NCI-H446 treated with DMSO at 0.1 percent for 48 hours (cell line): ENCODE data around the gene NME3.
"Not testable (repeated sequence)": the region's sequence is repeated elsewhere in the genome, so short reads cannot be mapped to it uniquely, and the experiment has no call there.

Experiments used
- DNase-seq: peaks from one replicate; lab custom pipeline; 2025; lab: John Stamatoyannopoulos, UW

NME3 gene

DNA sequence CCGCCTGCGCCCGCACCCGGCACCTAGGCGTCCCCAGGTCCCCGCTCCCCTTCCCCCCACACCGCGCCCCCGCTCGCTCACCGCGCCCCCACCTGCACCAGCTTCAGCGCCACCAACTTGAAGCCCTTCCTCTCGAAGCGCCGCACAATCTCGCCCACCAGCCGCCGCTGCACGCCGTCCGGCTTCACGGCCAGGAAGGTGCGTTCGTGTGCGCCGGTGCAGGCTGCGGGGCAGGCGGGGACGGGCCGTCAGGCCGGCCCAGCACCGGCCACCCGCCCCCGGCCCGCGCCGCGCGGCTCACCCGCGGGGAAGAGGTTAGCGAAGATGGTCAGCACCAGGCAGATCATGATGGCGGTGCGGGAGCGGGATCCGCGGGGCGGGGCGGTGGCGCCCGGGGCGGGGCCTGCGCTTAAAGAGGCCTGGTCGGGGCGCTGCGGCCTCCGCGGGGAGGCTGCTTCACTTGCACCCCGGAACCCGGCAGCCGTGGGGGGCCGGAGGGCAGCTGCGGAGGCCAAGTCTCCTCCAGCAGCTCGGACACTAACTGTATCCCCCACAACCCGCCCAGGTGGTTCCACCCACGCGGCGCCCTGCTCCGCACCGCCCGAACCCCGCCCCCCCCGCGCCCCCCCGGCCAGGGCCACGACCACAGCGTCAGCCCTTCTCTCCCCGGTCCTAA is at the start of gene NME3:
Gene NME3 (minus strand): TSS at position 356 of the 676 bp plus-strand sequence. CDS start 9 bp downstream, at position 347.
- DNase-seq, result no peak

DNA sequence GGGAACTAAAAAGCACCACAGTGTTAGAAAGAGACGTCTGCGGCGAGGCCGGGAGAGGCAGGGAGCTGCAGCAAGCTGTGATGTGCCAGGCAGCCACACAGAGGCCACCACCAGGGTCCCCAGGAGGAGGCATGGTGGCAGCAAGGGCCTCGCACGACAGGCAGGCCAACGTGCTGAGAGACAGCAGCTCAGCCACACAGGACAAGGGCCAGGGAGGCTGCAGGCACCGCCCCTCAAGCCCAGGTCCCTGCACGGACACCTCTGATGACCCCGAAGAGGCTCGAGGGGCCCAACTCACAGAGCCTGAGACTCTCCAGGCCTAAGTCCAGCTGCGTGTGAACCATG is 49.6 kb upstream of the NME3 start:
- DNase-seq, result no peak

DNA sequence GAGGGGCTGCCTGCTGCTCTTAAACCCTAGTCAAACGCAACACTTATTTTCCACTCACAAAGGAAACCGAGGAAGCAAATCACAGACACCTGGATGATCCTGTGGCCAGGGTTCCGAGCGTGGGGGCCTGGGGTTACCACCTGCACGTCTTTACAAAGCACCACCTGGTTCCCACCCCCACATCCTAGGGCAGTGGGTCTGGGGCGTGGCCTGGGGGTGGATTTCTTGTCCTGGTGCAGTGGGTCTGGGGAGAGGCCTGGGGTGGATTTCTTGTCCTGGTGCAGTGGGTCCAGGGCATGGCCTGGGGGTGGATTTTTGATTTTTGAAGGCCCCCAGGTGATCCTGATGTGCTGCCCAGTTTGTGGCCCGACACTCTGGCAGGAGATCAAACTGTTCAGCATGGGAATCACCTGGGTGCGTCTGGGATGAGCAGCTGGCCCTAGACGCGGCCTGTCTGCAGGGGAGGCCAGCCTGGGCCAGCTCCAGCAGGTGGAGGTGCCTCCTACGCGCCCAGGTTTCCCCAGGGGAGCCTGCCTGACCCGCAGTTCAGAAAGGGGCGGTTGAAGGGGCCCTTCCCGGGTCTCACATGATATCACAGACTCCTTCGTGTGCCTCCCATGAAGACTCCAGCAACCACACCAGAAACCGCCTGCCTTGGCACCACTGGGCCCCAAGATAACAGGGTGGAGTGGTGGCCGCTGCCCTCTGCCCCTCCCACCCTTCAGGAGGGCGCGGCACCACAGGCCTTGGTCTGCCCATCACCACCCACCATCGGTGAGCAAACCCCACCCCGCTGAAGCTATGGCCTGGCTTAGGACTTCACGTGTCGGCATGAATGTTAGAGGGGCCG is 49.0 kb upstream of the NME3 start:
- no peak for DNase-seq

DNA sequence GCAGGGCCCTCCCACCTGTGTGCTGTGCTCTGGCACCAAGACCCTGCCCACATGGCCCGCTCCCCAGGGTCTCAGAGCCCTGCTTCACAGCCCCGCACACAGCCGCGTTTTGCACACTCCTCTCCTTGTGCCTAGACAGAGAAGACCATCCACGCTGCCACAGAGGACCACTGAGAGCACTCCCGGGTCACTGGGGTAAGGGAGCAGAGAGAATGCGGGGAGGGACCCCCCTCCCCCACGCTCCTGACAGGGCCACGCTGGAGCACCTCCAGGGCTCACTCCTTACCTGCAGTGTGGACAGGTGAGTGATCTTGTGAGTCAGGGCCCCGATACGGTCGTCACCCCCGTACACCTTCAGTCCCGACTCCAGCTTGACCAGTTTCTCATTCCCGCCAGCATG is 48.3 kb upstream of the NME3 start:
- DNase-seq, result no peak

DNA sequence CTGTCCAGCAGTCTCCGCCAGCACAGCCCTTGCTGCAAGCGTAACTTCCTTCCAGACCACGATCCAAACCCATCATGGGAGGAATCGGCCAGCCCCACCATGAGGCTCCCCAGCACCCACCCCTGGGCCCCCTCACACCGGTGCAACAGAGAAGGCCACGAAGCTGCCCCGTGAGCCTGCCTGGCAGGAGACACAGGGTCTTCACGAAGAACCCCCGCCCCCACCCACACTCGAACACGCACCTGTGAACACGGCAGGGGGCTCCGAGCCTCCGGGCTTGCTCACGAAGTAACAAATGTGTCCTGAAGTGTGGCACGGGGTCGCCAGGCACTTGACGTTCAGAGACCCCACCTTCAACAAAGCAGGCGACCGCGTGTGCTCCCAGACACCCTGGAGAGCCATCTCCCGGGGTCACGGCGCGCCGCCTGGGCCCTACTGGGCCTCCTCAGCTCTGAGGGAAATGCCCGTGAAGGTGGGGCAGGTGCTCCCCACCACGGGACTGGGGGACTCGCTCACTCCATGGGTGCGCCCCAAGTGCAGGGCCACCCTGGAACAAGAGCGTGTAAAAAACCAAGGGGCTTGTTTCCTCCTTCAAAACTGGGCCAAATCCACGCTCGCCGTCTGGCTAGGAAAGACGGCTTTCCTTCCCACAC is 47.7 kb upstream of the NME3 start:
- no peak for DNase-seq

DNA sequence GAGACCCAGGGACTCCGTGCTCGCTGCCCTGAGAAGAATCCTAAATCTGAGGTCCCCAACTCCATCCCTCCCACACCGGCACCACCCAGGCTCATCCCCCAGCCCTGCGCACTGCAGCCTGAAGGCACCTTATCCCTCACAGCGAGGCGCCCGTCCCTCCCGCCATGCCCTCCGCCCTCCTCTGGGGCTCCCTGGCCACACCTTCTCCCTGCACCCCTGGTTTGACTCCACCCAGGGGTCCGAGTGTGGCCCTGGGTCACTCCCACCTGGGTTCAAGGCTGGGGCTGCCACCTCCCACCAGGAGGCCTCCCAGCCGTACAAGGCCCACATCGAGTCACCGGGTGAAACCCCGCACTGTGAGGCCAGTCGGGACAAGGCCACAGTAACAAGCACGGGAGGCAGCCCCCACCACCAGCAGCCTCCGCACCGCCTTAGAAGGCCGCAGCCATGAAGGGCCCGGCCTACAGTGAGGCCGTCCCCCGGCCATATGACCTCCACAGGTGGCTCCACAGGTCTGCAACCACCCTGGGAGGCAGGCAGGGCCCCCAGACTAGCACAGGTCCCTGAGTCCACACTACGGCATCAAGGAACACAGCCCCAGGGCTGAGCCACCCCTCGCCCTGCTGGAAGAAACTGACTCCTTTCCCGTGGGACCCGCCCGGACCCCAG is 47.0 kb upstream of the NME3 start:
- DNase-seq, result no peak

DNA sequence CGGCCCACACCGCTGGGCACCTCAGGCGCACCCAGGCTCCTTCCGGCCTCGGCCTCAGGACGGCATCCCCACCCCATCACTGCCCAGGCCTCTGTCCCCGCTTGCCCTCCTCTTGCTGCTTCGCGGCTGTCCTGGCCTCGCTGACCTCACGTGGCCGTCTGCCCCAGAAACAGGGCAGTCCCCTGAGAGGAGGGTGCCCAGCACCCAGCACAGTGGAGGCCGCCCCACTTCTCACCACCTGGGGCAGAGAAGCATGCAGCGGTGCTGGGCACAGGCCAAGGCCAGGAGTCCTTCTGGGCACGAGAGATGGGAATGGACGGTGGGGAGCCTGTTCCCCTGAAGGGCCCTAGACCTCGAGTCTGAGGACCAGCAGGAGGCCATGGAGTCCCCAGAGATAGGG is 46.4 kb upstream of the NME3 start:
- DNase-seq, result no peak

DNA sequence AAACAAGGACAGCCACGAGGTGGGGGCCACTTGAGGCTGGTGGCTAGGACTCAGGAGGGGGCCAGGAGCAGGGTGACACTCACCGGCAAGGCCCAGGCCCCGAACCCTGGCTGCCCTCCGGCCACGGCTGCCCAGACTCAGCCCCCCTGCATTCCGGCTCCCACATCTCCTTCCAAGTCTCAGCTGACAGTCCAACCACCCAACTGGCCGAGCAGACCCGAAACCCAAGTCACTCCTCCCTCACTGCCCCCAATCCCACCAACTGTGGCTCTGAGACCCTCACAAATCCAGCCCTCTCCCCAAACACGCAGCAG is 45.9 kb upstream of the NME3 start:
- DNase-seq, result no peak

DNA sequence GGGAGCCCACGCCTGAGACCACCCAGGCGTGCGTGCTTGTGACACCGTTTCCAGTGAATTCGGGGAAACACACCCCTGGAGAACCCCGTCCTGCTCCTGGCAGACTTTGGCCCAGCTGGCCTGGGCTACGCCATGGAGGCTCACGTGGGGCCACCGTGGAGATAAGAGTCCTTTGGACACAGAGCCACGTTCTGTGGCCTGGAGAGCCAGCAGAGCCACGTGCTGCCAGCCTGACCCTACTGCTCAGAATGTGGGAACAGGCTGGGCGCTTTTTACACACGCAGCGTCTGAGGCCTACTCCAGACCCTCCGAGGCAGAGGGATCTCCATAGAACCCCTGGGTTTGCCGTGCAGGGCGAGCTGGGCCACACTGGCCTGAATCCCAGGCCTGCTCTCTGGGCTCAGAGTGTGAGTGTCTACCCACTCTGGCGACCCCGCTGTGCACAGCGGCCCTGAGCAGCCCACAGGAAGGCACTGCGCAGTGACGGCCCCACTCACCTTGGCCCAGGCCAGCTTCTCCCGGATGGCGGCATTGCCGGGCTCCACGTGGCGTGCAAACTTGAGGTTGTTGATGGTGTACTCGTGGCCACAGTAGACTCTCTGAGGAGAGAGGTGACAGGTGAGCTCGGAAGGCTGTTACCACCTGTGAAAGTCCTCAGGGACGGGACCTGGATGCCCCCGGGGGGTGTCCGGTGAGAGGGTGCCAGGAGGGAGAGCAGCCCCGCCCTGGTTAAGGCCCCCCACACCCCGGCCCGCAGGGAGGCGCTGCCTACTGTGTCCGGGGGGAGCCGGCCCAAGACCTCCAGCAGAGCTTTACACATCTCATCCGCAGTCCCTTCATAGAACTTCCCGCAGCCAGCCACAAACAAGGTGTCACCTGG is 45.3 kb upstream of the NME3 start:
- DNase-seq, result no peak

DNA sequence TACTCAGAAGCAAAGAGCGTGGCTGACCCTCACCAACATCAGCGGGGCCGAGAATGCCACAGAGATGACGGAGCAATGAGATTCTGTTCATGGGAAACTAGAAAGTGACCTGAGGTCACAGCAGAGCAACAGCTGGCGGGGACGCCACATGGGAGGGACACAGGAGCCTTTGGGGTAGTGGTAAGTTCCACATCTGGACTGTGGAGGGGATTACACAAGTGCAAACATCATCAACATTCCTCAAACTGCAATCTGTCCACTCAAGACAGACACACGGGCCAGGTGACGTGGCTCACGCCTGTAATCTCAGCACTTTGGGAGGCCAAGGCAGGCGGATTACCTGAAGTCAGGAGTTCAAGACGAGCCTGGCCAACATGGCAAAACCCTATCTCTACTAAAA is 44.1 kb upstream of the NME3 start:
- no peak for DNase-seq

DNA sequence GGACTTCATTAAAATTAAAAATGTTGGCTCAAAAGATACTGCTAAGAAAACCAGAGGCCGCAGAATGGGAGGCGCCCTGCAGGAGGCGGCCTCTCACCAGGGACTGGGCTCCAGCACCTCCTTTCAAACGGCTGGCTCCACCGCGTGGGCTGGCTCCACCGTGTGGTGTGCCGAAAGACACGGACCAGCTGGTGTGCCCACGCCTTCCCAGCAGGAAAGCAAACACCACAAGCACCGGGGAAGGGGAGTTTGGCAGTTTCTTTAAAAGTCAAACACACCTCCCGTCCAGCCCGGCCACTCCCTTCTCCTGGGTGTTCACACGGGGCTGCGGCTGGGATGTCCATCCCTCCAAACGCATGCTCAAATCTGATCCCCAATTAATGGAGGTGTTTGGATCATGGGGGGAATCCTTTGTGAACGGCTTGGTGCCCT is 41.4 kb upstream of the NME3 start:
- peak; percentile 11 for DNase-seq

DNA sequence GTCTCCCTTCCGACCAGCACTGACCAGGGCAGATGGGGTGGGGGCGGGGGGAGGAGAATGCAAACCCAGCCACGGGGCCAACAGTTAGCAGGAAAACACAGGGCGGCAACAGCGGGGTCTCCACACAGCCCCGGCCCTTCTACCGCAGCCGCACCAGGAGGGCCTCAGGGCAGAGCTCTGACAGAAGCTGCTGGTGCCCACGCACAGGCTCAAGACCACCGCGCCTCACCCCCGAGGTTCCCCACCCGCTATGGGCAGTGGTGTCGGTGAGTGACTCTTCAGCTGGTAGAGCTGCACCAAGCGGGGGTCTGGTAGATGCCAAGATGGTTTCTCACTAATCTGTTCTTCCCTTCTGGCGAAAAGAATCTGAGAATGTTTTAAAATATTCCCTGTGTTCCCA is 39.2 kb upstream of the NME3 start:
- DNase-seq, result no peak

DNA sequence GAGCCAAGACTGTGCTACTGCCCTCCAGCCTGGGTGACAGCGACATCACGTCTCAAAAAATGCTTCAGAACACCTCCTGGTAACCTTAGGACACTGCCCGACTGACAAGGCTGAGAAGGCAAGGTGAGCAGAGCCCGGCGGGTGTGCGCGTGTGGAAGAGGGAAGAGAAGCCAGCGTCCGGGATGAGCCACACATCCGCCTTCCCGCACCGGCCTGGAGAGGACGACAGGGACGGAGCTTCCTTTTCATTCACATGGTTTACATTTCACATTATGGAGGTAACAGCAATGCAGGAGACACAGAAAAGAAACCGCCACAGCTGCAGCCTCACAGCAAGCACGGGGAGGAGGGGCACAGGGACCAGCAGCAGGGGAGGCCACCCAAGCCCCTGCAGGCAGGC is 38.8 kb upstream of the NME3 start:
- DNase-seq, result no peak

DNA sequence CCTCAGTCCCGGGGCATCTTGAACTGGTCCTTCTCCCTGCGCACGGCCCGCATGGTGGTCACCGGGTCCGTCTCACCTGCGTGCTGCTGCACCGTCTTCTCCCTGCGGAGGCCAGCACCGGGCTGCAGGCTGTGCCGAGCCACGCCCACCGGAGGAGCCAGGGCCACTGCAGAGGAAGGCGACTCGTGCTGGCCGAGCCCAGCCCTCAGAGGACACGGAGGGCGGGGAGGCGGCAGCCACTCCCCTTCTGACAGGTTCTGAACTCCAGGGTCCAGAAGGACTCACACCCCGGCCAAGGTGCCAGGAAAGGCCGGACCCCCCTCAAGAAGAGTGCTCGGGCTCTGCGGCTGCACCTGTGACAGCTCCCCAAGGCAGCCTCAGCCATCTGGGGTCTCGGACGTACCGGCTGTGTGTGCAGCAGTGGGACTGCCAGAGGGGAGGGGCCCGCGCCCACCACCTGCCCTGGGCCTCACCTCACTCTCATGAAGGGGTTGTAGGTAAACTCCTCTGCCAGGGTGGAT is 38.0 kb upstream of the NME3 start:
- no peak for DNase-seq

DNA sequence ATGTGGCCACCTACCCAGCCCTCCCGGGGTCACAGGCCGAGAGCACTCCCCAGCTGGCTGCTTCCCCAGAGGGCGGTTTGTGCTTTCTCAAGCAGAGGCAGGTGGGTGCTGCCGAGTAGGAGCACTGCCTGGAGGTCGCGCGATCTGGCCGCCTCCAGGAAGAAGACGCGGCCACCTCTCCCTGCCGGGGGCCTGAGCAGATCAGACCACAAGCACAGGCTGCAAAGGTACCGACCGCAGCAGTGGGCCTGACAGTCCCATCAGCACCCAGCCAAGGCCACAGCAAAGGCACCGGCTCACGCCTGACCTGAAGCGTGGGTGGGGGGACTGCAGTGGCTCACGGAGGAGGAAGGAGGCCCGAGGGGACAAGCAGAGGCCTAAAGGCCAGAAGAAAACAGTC is 37.3 kb upstream of the NME3 start:
- DNase-seq, result no peak

DNA sequence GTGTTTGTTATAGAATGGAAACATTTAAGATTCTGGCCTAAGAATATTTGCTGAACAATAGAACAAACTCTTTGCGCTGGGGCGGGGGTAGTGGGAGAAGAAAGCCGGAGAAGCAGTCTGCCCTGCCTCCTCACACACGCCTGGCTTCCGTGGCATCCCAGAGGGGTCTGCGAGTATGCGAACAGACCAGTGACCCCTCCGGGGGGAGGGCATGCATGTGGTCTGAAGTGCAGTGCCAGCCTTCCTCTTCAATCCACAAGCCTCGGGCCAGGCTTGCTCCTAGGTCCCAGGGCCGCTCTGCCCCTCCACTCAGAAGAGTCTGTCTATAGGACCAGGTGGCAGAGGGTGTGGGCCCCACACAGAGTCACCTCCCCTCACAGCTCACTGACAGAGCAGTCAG is 36.3 kb upstream of the NME3 start:
- no peak for DNase-seq

DNA sequence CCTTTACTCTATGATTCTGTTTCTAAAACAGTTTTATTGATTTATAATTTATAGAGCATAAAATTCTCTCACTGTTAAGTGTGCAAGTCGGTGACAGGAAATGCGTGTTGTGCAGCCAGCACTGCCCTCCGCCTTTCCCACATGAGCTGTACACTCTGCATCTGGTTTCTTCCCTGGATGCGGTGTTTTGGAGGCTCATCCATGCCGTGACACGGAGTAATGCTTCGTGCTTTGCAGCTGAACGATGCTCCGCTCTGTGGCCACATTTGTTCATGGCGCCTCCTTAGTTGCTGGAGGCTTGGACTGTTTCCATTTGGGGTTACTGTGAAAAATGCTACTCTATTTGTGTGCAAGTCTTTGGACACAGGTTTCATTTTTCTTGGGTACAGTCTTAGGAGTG is 29.4 kb upstream of the NME3 start:
- DNase-seq, result no peak

DNA sequence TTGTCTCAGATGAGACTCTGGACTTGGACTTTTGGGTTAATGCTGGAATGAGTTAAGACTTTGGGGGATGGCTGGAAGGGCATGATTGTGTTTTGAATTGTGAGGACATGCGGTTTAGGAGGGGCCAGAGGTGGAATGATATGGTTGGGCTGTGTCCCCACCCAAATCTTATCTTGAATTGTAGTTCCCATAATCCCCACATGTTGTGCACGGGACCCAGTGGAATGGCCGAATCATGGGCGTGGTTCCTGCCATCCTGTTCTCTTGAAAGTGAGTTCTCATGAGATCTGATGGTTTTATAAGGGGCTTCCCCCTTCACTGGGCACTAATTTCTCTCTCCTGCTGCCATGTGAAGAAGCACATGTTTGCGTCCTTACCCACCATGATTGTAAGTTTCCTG is 27.9 kb upstream of the NME3 start:
- not testable (repeated sequence) for DNase-seq

DNA sequence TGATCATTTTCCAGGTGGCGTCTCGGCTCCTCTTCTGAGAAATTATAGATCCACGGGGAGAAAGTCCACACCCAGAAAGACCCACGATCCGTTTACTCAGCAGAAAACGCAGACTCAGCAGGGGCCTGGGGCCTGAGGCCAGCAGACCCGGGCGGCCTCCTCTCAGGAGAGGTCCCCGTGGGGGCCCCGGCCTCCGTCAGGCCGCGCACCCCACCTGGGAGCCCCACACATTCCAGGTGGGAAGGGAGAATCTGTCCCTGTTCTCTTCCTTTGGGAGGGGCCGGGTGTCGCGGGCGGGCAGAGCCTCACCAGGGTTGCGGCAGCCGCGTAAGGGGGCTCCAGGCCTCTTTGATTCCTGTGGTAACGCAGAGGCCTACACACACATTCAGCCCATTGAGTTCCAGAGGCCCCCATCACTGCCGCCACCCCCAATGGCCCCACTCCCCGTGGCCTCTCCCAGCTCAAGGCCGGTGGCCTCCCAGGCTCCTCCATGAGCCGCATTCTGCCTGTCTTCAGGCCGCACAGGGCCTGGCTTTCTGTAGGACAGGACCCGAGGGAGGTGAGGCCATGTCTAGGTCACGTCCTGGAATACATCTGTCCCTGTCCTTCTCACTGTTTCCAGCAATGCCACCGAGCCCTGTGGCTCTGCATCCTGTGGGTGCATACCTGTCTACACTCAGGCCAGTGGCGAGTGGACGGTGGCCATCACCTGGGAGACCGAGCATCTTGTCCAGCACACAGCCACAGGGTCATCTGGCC is 23.7 kb upstream of the NME3 start:
- no peak for DNase-seq

DNA sequence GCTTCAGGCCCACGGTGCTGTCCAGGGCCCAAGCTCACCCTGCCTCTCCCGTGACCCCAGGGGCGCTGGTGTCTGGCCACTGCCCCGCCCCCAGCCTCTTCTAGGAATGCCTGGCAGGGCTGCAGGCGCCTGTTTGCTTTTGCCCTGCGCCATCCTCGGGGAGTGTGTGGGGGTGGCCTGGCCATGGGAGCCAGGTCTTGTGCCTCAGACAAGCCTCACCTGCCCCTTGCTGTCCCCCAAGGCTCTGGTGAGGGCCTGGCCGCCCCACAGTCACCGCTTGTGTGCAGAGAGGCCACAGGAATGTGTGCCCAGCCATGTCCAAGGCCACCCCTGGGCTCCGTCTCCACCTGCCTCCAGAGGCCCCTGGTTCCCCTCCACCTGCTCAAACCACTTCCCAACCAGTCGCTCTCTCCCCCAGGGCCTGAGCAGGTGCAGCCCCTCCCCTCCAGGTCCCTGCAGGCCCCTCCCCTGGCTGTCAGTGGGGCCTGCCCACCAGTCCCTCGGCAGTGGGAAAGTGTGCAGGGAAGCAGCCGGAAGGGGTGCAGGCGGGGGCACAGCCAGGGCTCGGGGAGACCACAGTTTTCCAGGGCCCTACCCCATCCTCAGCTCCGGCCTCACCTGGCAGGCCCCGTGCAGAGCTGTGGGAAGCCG is 23.0 kb upstream of the NME3 start:
- DNase-seq, result no peak
